Neural crest cell (in vitro differentiated cells): ENCODE measurements around the gene TRIP6. TPM values are rescaled to one million over a fixed set of nuclear protein-coding genes. Genes with fewer than 3 reads are reported as not detected.

ENCODE experiments used
- DNase-seq: peaks from one replicate; pipeline ENCODE4 v3.0.0; 2021; ENCODE audit warnings: low read depth, mixed read lengths, low spot score
- H3K27ac Mint-ChIP-seq: one replicate; pipeline ENCODE4 v1.8.0; 2021; ENCODE audit warnings: mild to moderate bottlenecking, mixed read lengths; ENCODE audit not compliant: unreplicated experiment
- H3K27me3 Mint-ChIP-seq: 2 replicates; pipeline ENCODE4 v1.8.0; 2021; ENCODE audit warnings: low read depth, mild to moderate bottlenecking, mixed read lengths
- H3K36me3 Mint-ChIP-seq: 2 replicates; pipeline ENCODE4 v1.8.0; 2021; ENCODE audit warnings: low read depth, mild to moderate bottlenecking, mixed read lengths
- H3K4me1 Mint-ChIP-seq: 2 replicates; pipeline ENCODE4 v1.8.0; 2021; ENCODE audit warnings: mixed read lengths
- H3K4me3 Mint-ChIP-seq: one replicate; pipeline ENCODE4 v1.8.0; 2021; ENCODE audit warnings: mild to moderate bottlenecking, mixed read lengths
- H3K9me3 Mint-ChIP-seq: 2 replicates; pipeline ENCODE4 v1.8.0; 2021; ENCODE audit warnings: mixed read lengths
- CTCF ChIP-seq: fragments of 200-600 bp; sonication (generic); conservative IDR thresholded peaks from 2 replicates; pipeline ENCODE4 v1.5.0; 2021; ENCODE audit warnings: antibody characterized with exemption, mild to moderate bottlenecking
- total RNA-seq: library from RNA; stranded (reverse); gene quantifications from 2 replicates; pipeline ENCODE4 v1.2.1, GENCODE V29; 2021

The TRIP6 gene
- total RNA-seq, 1 donor from 2014 or later = 39.7 TPM

- TF ChIP-seq CTCF = no peak
- Mint-ChIP-seq H3K27ac (no peak overlapping the region), H3K36me3 (peaks cover 2% of the 10 kb centered on the region), H3K9me3 (no peaks in the 10 kb centered on the region), H3K27me3 (no peaks in the 10 kb centered on the region), H3K4me1 (peaks cover 17% of the 10 kb centered on the region), H3K4me3 (no peak overlapping the region)
- no peak for DNase-seq
These were observed 3.7 kb upstream of the TRIP6 start for GRCh38 chr7:100863406-100863950.

- TF ChIP-seq CTCF = no peak
- Mint-ChIP-seq H3K9me3 (no peaks in the 10 kb centered on the region), H3K27me3 (no peaks in the 10 kb centered on the region), H3K4me3 (no peak overlapping the region), H3K36me3 (peaks cover 2% of the 10 kb centered on the region), H3K4me1 (peaks cover 17% of the 10 kb centered on the region), H3K27ac (peak overlapping the region; percentile 67)
- no peak for DNase-seq
These were observed 2.8 kb upstream of the TRIP6 start for GRCh38 chr7:100864263-100864845.

GRCh38 chr7:100865372-100865911 lies 1.7 kb upstream of the TRIP6 start:
- H3K4me1 Mint-ChIP-seq = peaks cover 17% of the 10 kb centered on the region
- H3K27ac Mint-ChIP-seq = no peak overlapping the region
- no peaks in the 10 kb centered on the region for H3K9me3 Mint-ChIP-seq
- no peaks in the 10 kb centered on the region for H3K36me3 Mint-ChIP-seq
- no peak for DNase-seq
- peak overlapping the region; percentile 76 for H3K4me3 Mint-ChIP-seq
- H3K27me3 Mint-ChIP-seq = no peaks in the 10 kb centered on the region
- no peak for TF ChIP-seq CTCF

- Mint-ChIP-seq H3K4me3 (no peak overlapping the region), H3K27ac (no peak overlapping the region), H3K27me3 (no peaks in the 10 kb centered on the region), H3K36me3 (no peaks in the 10 kb centered on the region), H3K9me3 (no peaks in the 10 kb centered on the region), H3K4me1 (peaks cover 17% of the 10 kb centered on the region)
- DNase-seq = no peak
- no peak for TF ChIP-seq CTCF
These were observed 1.1 kb upstream of the TRIP6 start for GRCh38 chr7:100865938-100866728.

DNA sequence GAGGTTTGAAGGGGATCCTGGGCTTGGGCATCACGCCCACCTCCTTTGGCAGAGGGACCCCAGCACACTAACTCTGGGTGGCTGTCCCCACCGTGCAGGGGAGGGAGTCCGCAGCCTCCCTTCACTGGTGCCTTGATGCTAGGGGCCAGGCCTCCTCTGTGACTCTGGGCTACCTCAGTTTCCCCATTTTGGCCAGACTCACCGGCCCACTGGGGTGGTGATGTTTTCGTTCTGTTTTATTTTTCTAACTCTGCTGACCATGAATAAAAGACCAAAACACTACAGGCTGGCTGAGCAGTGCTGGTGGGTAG lies 503 bp upstream of the TRIP6 start:
- peak overlapping the region; percentile 95 for H3K4me3 Mint-ChIP-seq
- H3K36me3 Mint-ChIP-seq = peaks cover 3% of the 10 kb centered on the region
- peaks cover 17% of the 10 kb centered on the region for H3K4me1 Mint-ChIP-seq
- no peak for DNase-seq
- peak overlapping the region; percentile 98 for H3K27ac Mint-ChIP-seq
- no peaks in the 10 kb centered on the region for H3K27me3 Mint-ChIP-seq
- H3K9me3 Mint-ChIP-seq = no peaks in the 10 kb centered on the region
- TF ChIP-seq CTCF = no peak
